H1 (cell line): ENCODE measurements around the gene MAP3K6. TPM values are rescaled to one million over a fixed set of nuclear protein-coding genes. Genes with fewer than 3 reads are reported as not detected.

Experiments
- TAF1 ChIP-seq: IDR thresholded peaks from 2 replicates; pipeline ENCODE4 v1.6.1; 2011; ENCODE audit warnings: mild to moderate bottlenecking, low read depth, low read length
- polyA plus RNA-seq, 7 experiments: library from polyadenylated mRNA; depleted of rRNA in 3 of 7; stranded (reverse) in 5 of 7; unstranded in 2 of 7; fragments of >200 nt in 5 of 7; fragments of 200-250 nt in 2 of 7; gene quantifications; 1 replicate in 5 of 7; 2 replicates in 1 of 7; 4 replicates in 1 of 7; pipeline versions ENCODE4 v1.2.1 to v1.2.3, GENCODE V29; 2011 to 2013; ENCODE audit warnings: missing spikeins in 2 of 7, mixed read lengths in 2 of 7
- total RNA-seq: library from RNA; stranded (reverse); fragmentation: NEBNext Ultra II Directional; extraction: Animal tissue kit (Norgen Biotek cat#: 25700); gene quantifications from 2 replicates; pipeline ENCODE4 v1.2.1, GENCODE V29; 2021
- TF ChIP-seq, protein P1 (sequence below): fragments of 300-600 bp; sonication (generic); IDR thresholded peaks from 2 replicates; pipeline ENCODE4 v1.7.1; 2012; ENCODE audit warnings: low read length, moderate library complexity, mild to moderate bottlenecking, inconsistent platforms; ENCODE audit not compliant: insufficient replicate concordance

Gene MAP3K6
- total and polyA plus RNA-seq, 2 of the 8 experiments (the other 6 are each of a cell fraction or from before 2014, with no cell fraction given): 7.4 to 7.6 TPM

DNA sequence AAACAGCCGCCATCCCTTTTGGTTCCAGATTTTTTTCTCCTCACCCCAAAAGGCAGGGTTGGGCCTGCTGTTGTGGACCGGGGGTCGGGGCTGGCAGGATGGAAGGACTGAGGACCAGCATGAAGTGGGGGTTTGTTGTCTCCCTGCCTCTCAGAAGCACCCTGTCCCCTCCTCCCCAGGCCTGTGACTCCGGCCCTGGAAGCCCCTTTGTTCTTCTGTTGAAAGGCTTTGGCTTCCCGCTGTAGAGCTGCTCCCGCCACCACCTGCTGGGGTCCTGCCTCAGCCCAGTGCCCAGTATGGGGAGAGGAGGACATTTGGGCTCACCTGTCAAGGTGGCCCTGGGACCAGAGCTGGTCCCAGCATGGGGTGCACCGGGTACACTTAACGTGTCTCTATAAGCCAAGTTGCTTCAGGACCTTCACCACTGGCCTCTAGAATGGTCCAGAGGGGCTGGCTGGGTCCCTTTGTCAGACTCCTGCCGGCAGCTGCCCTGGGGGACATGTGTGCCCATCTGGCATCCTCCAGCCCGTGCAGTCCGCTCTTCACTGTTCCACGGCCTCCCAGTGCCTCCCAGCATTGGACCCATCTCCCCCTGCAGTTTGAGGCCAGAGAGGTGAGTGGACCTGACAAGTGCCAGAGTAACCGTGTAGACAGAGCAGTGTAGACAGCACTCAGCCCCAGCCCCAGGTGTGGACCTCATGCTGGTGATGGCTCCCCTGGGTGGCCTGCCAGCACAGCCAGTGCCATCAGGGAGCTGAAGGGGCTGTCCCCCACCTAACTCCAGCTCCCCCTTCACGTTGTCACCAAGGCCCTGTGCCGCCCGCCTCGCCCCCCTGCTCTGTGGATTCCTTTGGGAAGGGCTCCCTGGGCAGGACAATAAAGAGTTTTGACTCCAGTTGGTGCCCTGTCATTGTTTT is 31.0 kb downstream of the MAP3K6 start (continued):
- TF ChIP-seq, protein P1, sequence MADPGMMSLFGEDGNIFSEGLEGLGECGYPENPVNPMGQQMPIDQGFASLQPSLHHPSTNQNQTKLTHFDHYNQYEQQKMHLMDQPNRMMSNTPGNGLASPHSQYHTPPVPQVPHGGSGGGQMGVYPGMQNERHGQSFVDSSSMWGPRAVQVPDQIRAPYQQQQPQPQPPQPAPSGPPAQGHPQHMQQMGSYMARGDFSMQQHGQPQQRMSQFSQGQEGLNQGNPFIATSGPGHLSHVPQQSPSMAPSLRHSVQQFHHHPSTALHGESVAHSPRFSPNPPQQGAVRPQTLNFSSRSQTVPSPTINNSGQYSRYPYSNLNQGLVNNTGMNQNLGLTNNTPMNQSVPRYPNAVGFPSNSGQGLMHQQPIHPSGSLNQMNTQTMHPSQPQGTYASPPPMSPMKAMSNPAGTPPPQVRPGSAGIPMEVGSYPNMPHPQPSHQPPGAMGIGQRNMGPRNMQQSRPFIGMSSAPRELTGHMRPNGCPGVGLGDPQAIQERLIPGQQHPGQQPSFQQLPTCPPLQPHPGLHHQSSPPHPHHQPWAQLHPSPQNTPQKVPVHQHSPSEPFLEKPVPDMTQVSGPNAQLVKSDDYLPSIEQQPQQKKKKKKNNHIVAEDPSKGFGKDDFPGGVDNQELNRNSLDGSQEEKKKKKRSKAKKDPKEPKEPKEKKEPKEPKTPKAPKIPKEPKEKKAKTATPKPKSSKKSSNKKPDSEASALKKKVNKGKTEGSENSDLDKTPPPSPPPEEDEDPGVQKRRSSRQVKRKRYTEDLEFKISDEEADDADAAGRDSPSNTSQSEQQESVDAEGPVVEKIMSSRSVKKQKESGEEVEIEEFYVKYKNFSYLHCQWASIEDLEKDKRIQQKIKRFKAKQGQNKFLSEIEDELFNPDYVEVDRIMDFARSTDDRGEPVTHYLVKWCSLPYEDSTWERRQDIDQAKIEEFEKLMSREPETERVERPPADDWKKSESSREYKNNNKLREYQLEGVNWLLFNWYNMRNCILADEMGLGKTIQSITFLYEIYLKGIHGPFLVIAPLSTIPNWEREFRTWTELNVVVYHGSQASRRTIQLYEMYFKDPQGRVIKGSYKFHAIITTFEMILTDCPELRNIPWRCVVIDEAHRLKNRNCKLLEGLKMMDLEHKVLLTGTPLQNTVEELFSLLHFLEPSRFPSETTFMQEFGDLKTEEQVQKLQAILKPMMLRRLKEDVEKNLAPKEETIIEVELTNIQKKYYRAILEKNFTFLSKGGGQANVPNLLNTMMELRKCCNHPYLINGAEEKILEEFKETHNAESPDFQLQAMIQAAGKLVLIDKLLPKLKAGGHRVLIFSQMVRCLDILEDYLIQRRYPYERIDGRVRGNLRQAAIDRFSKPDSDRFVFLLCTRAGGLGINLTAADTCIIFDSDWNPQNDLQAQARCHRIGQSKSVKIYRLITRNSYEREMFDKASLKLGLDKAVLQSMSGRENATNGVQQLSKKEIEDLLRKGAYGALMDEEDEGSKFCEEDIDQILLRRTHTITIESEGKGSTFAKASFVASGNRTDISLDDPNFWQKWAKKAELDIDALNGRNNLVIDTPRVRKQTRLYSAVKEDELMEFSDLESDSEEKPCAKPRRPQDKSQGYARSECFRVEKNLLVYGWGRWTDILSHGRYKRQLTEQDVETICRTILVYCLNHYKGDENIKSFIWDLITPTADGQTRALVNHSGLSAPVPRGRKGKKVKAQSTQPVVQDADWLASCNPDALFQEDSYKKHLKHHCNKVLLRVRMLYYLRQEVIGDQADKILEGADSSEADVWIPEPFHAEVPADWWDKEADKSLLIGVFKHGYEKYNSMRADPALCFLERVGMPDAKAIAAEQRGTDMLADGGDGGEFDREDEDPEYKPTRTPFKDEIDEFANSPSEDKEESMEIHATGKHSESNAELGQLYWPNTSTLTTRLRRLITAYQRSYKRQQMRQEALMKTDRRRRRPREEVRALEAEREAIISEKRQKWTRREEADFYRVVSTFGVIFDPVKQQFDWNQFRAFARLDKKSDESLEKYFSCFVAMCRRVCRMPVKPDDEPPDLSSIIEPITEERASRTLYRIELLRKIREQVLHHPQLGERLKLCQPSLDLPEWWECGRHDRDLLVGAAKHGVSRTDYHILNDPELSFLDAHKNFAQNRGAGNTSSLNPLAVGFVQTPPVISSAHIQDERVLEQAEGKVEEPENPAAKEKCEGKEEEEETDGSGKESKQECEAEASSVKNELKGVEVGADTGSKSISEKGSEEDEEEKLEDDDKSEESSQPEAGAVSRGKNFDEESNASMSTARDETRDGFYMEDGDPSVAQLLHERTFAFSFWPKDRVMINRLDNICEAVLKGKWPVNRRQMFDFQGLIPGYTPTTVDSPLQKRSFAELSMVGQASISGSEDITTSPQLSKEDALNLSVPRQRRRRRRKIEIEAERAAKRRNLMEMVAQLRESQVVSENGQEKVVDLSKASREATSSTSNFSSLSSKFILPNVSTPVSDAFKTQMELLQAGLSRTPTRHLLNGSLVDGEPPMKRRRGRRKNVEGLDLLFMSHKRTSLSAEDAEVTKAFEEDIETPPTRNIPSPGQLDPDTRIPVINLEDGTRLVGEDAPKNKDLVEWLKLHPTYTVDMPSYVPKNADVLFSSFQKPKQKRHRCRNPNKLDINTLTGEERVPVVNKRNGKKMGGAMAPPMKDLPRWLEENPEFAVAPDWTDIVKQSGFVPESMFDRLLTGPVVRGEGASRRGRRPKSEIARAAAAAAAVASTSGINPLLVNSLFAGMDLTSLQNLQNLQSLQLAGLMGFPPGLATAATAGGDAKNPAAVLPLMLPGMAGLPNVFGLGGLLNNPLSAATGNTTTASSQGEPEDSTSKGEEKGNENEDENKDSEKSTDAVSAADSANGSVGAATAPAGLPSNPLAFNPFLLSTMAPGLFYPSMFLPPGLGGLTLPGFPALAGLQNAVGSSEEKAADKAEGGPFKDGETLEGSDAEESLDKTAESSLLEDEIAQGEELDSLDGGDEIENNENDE: no peak
- TF ChIP-seq TAF1: no peak
- TF ChIP-seq, all 59 proteins: peak for 0
